IPS-18a (cell line): ENCODE measurements around the gene CDK5R2.
"Not testable (repeated sequence)": the region's sequence is repeated elsewhere in the genome, so short reads cannot be mapped to it uniquely, and the experiment has no call there.

Experiments
- H3K27ac ChIP-seq: one replicate; pipeline ENCODE4 v1.5.1; 2013; ENCODE audit warnings: low read length
- H3K27me3 ChIP-seq: one replicate; pipeline ENCODE4 v1.6.1; 2013; ENCODE audit warnings: mild to moderate bottlenecking, low read length; ENCODE audit not compliant: control insufficient read depth, insufficient read depth
- H3K36me3 ChIP-seq: one replicate; pipeline ENCODE4 v1.6.1; 2013; ENCODE audit warnings: low read depth, low read length; ENCODE audit not compliant: control insufficient read depth
- H3K4me1 ChIP-seq: one replicate; pipeline ENCODE4 v1.6.1; 2013; ENCODE audit warnings: low read depth, low read length; ENCODE audit not compliant: control insufficient read depth
- H3K4me3 ChIP-seq: one replicate; pipeline ENCODE4 v1.5.1; 2013; ENCODE audit warnings: low read length
- H3K9ac ChIP-seq: one replicate; pipeline ENCODE4 v1.6.1; 2013; ENCODE audit warnings: mild to moderate bottlenecking, low read length, moderate library complexity
- H3K9me3 ChIP-seq: one replicate; pipeline ENCODE4 v1.6.1; 2013; ENCODE audit warnings: low read depth, low read length; ENCODE audit not compliant: control insufficient read depth

Gene CDK5R2

DNA sequence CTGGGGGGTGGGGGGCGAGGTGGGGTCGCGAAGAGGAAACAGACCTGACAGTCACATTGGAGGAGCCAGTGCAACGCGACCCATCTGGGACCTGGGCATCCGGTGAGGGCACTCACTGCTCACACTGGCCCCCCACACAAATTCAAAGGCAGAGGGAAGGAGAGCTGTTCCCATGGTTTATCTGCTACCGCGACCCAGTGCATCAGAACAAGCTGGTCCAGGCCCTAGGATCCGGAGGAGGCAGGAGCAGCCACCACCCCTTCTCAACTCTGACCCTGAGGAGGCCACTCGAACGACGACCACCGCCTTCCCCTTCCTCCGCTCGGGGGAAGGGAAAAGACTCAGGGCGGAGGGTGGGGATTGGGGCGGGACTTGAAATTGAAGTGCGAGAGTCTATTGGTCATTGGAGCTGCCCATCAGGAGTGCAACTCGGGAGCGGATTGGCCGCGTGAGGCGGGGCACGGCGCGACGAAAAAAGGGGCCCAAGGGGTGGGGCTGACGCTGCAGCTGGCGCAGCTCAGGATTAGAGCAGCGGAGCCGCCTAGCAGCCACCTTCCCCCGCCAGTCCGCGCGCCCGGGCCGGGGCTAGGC is at the start of gene CDK5R2:
Gene CDK5R2, plus strand, starts transcription at position 526 of the 591 bp plus-strand sequence. CDS start 155 bp downstream, outside the sequence.
- Histone ChIP-seq H3K4me1 (peaks cover 14% of the 10 kb centered on the region), H3K4me3 (peak within 1 kb of the TSS; percentile 61), H3K27me3 (peaks cover 76% of the 10 kb centered on the region), H3K9me3 (no peaks in the 10 kb centered on the region), H3K36me3 (no peaks in the 10 kb centered on the region), H3K9ac (no peak within 1 kb of the TSS), H3K27ac (no peak within 1 kb of the TSS)

- Histone ChIP-seq H3K27ac (no peak overlapping the region), H3K4me3 (no peak overlapping the region), H3K27me3 (peaks cover 27% of the 10 kb centered on the region), H3K9ac (no peak overlapping the region), H3K9me3 (no peaks in the 10 kb centered on the region), H3K4me1 (peaks cover 3% of the 10 kb centered on the region), H3K36me3 (no peaks in the 10 kb centered on the region)
Observed at GRCh38 chr2:218910741-218911140, 48.7 kb upstream of the CDK5R2 start.

- Histone ChIP-seq H3K9ac (no peak overlapping the region), H3K36me3 (no peaks in the 10 kb centered on the region), H3K27ac (no peak overlapping the region), H3K9me3 (no peaks in the 10 kb centered on the region), H3K4me3 (no peak overlapping the region), H3K27me3 (no peaks in the 10 kb centered on the region), H3K4me1 (no peaks in the 10 kb centered on the region)
Observed at GRCh38 chr2:218920504-218920903, 39.0 kb upstream of the CDK5R2 start.

DNA sequence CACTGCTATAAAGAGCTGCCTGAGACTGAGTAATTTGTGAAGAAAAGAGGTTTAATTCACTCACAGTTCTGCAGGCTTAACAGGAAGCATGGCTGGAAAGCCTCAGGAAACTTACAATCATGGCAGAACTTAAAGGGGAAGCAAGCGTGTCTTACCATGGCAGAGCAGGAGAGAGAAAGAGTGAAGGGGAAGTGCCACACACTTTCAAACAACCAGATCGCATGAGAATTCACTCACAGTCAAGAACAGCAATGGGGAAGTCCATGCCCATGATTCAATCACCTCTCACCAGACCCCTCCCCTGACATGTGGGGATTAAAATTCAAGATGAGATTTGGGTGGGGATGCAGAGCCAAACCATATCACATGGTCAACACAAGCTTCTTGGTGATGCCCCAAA is 34.7 kb upstream of the CDK5R2 start:
- no peaks in the 10 kb centered on the region for H3K36me3 ChIP-seq
- no peaks in the 10 kb centered on the region for H3K4me1 ChIP-seq
- no peaks in the 10 kb centered on the region for H3K27me3 ChIP-seq
- H3K4me3 ChIP-seq = no peak overlapping the region
- H3K27ac ChIP-seq = no peak overlapping the region
- no peak overlapping the region for H3K9ac ChIP-seq
- no peaks in the 10 kb centered on the region for H3K9me3 ChIP-seq

GRCh38 chr2:218925434-218925833 is 34.0 kb upstream of the CDK5R2 start:
- Histone ChIP-seq H3K27ac (no peak overlapping the region), H3K4me1 (no peaks in the 10 kb centered on the region), H3K4me3 (no peak overlapping the region), H3K27me3 (no peaks in the 10 kb centered on the region), H3K9ac (no peak overlapping the region), H3K36me3 (no peaks in the 10 kb centered on the region), H3K9me3 (no peaks in the 10 kb centered on the region)

GRCh38 chr2:218927422-218927821 is 32.0 kb upstream of the CDK5R2 start:
- Histone ChIP-seq H3K9ac (no peak overlapping the region), H3K4me1 (no peaks in the 10 kb centered on the region), H3K9me3 (no peaks in the 10 kb centered on the region), H3K27me3 (no peaks in the 10 kb centered on the region), H3K27ac (no peak overlapping the region), H3K36me3 (no peaks in the 10 kb centered on the region), H3K4me3 (no peak overlapping the region)

DNA sequence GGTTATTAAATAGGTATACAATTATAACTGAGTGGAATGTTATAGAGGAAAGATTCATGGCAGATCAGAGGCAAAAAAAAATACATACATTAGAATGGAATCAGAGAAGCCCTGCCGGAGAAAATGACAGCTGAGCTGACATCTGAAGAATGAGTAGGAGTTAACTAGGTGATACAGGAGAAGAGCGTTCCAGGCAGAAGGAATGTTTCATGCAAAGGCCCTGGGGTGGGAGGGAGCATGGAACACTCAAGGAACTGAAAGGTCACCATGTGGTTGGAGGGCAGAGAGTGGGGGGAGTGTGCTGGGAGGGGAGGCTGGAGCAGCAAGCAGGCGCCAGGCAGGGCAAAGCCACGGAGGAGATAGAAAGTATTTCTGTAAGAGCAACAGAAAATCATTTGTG is 31.6 kb upstream of the CDK5R2 start:
- Histone ChIP-seq H3K27me3 (no peaks in the 10 kb centered on the region), H3K9me3 (no peaks in the 10 kb centered on the region), H3K27ac (no peak overlapping the region), H3K4me3 (no peak overlapping the region), H3K4me1 (no peaks in the 10 kb centered on the region), H3K9ac (no peak overlapping the region), H3K36me3 (no peaks in the 10 kb centered on the region)

DNA sequence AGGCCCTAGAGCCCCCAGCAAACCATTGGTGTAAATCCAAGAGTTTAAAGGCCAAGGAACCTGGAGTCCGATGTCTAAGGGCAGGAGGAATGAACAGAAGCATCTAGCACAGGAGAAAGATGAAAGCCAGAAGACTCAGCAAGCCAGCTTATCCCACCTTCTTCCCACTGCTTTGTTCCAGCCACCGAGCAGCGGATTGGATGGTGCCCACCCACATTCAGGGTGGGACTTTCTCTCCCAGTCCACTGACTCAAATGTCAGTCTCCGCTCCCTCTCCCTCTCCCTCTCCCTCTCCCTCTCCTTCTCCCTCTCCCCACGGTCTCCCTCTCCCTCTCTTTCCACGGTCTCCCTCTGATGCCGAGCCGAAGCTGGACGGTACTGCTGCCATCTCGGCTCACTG is 29.0 kb upstream of the CDK5R2 start:
- H3K4me1 ChIP-seq, H3K36me3 ChIP-seq, H3K9me3 ChIP-seq, H3K27me3 ChIP-seq, H3K9ac ChIP-seq, H3K4me3 ChIP-seq, H3K27ac ChIP-seq: not testable (repeated sequence)

DNA sequence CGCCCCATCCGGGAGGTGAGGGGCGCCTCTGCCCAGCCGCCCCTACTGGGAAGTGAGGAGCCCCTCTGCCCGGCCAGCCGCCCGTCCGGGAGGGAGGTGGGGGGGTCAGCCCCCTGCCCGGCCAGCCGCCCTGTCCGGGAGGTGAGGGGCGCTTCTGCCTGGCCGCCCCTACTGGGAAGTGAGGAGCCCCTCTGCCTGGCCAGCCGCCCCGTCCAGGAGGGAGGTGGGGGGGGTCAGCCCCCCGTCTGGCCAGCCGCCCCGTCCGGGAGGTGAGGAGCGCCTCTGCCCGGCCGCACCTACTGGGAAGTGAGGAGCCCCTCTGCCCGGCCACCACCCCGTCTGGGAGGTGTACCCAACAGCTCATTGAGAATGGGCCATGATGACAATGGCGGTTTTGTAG is 27.7 kb upstream of the CDK5R2 start:
- H3K27me3 ChIP-seq = peaks cover 20% of the 10 kb centered on the region
- H3K9ac ChIP-seq, H3K9me3 ChIP-seq, H3K4me3 ChIP-seq, H3K27ac ChIP-seq, H3K4me1 ChIP-seq, H3K36me3 ChIP-seq: not testable (repeated sequence)

DNA sequence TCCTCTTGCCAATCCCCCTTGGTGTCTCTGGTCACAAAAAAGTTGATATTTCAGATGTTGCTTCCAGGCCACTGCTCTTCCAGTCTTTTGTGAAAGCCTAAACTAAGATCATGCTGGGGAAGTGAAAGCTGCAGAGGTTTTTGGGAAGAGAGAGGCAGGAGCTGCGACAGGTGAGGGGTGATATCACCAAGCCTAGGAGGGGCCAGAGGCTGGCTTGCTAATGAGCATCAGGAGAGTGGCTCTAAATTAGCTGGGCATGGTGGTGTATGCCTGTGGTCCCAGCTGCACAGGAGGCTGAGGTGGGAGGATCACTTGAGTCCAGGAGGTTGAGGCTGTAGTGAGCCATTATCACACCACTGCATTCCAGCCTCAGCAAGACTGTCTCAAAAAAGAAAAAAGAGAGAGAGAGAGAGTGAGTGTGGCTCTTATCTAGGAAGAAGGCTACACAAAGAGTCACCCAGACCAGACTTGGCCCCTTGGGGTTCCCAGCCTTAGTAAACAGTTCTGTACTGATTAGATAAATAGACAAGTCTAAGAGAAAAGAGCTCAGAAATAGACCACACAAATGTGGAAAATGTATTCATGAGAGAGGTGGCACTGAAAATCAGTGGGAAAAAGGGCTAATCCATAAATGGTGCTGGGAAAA is 14.6 kb upstream of the CDK5R2 start:
- Histone ChIP-seq H3K4me1 (no peaks in the 10 kb centered on the region), H3K27me3 (no peaks in the 10 kb centered on the region), H3K27ac (no peak overlapping the region)

GRCh38 chr2:218946621-218947020 is 12.8 kb upstream of the CDK5R2 start:
- no peaks in the 10 kb centered on the region for H3K9me3 ChIP-seq
- no peaks in the 10 kb centered on the region for H3K36me3 ChIP-seq
- H3K27me3 ChIP-seq = no peaks in the 10 kb centered on the region
- H3K27ac ChIP-seq = no peak overlapping the region
- H3K9ac ChIP-seq = no peak overlapping the region
- no peaks in the 10 kb centered on the region for H3K4me1 ChIP-seq
- no peak overlapping the region for H3K4me3 ChIP-seq

More for the DNA sequence above, 14.6 kb upstream of the CDK5R2 start:
- no peaks in the 10 kb centered on the region for H3K36me3 ChIP-seq
- H3K9me3 ChIP-seq = no peaks in the 10 kb centered on the region
- no peak overlapping the region for H3K4me3 ChIP-seq
- no peak overlapping the region for H3K9ac ChIP-seq

DNA sequence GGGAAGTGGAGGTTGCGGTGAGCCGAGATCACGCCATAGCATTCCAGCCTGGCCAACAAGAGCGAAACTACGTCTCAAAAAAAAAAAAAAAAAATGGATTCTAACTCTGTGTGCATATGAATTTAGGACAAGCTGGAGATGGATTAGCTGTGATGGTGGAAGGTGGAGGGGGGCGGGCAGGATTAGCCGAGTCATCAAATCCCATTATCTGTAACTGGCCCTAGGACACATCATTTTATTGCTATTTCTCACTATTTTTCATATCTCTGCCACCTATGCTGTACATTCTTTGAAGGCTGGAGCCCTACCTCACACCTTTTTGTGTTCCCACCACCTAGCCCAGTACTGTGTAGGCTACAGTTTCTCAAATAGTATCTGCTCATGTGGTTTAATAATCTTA is 7.3 kb upstream of the CDK5R2 start:
- Histone ChIP-seq H3K9me3 (no peaks in the 10 kb centered on the region), H3K27me3 (peaks cover 16% of the 10 kb centered on the region), H3K4me3 (no peak overlapping the region)

More for the DNA sequence above, 7.3 kb upstream of the CDK5R2 start:
- H3K36me3 ChIP-seq = no peaks in the 10 kb centered on the region
- no peak overlapping the region for H3K9ac ChIP-seq
- H3K27ac ChIP-seq = no peak overlapping the region
- H3K4me1 ChIP-seq = no peaks in the 10 kb centered on the region
